ENCODE data around the gene HDAC4. TPM values are rescaled to one million over a fixed set of nuclear protein-coding genes. Genes with fewer than 3 reads are reported as not detected.
A peak's percentile ranks its signal among the peaks of the same experiment; 100 is the strongest.

Gene HDAC4
- total RNA-seq, 1 experiment from 2014 or later = 47.6 TPM

DNA sequence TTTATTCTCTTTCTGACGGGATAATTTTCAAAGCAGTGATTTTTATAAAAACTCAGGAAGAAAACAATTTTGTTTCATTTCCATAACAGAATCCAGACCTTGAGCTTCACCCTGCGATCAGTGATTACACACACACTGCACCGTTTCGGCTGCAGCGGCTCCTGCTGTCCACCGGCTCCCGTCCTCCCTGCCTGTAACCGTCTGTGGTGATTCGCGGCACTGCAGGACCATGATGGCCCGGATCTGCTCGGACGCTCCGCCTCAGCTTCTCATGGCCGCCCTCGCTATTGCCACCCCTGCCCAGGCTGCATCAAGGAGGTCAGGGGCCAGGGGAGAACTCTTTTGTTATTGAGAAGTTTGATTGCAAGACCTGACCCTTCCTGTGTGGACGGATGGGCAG is 306.9 kb downstream of the HDAC4 start:
- intact Hi-C loops (cut with micrococcal nuclease) = no loop called here
- Histone ChIP-seq H3K79me2 (ENCODE audit: insufficient read depth, low read length) (no peaks in the 10 kb centered on the region), H3K9me3 (ENCODE audit: control insufficient read depth in 1 of 2, insufficient read depth in 1 of 2, low read depth in 1 of 2, low read length in 2 of 2) (no peaks in the 10 kb centered on the region), H3K27ac (ENCODE audit: low read depth, low read length) (no peak overlapping the region), H3K4me2 (ENCODE audit: low read length) (no peak overlapping the region), H3K36me3 (ENCODE audit: control insufficient read depth in 1 of 2, insufficient read depth in 2 of 2, low read length in 2 of 2) (no peaks in the 10 kb centered on the region; a peak in 1 of 4 replicates), H3K9me2 (ENCODE audit: insufficient read depth) (no peaks in the 10 kb centered on the region), H3K4me1 (ENCODE audit: control insufficient read depth in 1 of 2, insufficient read depth in 2 of 2, low read length in 2 of 2) (no peaks in the 10 kb centered on the region), H4K20me1 (ENCODE audit: insufficient read depth) (no peaks in the 10 kb centered on the region), H3K9ac (ENCODE audit: low read length) (no peak overlapping the region), H2AFZ (ENCODE audit: low read depth, low read length, poor library complexity, severe bottlenecking) (no peak overlapping the region), H3K4me3 (replicated peaks in 1 of 2; ENCODE audit: low read depth in 1 of 2, low read length in 2 of 2) (no peak overlapping the region), H3K27me3 (ENCODE audit: insufficient read depth, low read length) (no peaks in the 10 kb centered on the region)
- TF ChIP-seq ATF3 (IDR thresholded peaks at IDR 0.05) (no peak), REST (IDR thresholded peaks at IDR 0.05; ENCODE audit: low read depth) (no peak), ELF1 (IDR thresholded peaks at IDR 0.05; ENCODE audit: borderline replicate concordance, low read depth) (no peak), FOSL1 (IDR thresholded peaks at IDR 0.05; ENCODE audit: low read depth) (no peak), ZBTB33 (IDR thresholded peaks at IDR 0.05; ENCODE audit: extremely low read depth, insufficient replicate concordance, low read length) (no peak), CEBPB (IDR thresholded peaks at IDR 0.05; ENCODE audit: low read depth) (no peak), TCF7L2 (IDR thresholded peaks at IDR 0.05; ENCODE audit: borderline replicate concordance, extremely low read depth, insufficient read depth, insufficient read length) (no peak), YY1 (IDR thresholded peaks at IDR 0.05; ENCODE audit: extremely low read depth, insufficient replicate concordance, low read depth, low read length) (no peak), EZH2phosphoT487 (IDR thresholded peaks at IDR 0.05; ENCODE audit: borderline replicate concordance) (no peak)
- TF ChIP-seq, protein P1, sequence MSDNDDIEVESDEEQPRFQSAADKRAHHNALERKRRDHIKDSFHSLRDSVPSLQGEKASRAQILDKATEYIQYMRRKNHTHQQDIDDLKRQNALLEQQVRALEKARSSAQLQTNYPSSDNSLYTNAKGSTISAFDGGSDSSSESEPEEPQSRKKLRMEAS (IDR thresholded peaks at IDR 0.05) = no peak
- ATAC-seq = no peak
- ChIA-PET RAD21 (ENCODE audit: low non-redundant PET in 1 of 2, low total read pairs in 2 of 2, uncharacterized antibody in 2 of 2, unreplicated experiment in 2 of 2) (no interaction called here), CTCF (no interaction called here), POLR2A (no interaction called here)
- DNase-seq (ENCODE audit: low read depth, low spot score) = no peak
- TSS peak; percentile 27 for BruUV-seq (replicated peaks)
